ENCODE data around the gene AFM. TPM values are rescaled to one million over a fixed set of nuclear protein-coding genes. Genes with fewer than 3 reads are reported as not detected.

AFM gene
- total RNA-seq, 1 donor from 2014 or later = not detected

DNA sequence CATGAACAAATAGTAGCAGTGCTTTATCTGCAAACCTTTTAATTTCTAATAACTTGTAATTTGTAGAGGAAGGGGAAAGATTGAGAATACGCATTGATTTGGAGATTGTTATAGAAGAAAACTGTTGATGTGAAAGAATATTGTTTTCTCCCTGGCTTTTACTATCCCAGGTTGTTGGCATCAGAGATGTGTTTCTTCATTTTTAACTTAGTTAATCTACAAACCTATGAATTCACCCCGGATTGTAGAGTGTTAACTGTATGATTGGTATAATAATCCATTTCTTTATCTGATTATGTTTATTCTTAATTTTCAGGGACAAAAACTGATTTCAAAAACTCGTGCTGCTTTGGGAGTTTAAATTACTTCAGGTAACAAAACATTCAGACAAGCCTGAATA lies 26.6 kb upstream of the AFM start:
- peaks cover 43% of the 10 kb centered on the region for H3K27me3 Mint-ChIP-seq (ENCODE audit: unreplicated experiment)
- no peak for DNase-seq (ENCODE audit: extremely low spot score, unreplicated experiment)
- no peak overlapping the region for H3K4me3 Mint-ChIP-seq (ENCODE audit: unreplicated experiment)
- H3K27ac Mint-ChIP-seq (ENCODE audit: unreplicated experiment) = no peak overlapping the region
- H3K36me3 Mint-ChIP-seq (ENCODE audit: unreplicated experiment) = no peaks in the 10 kb centered on the region
- H3K9me3 Mint-ChIP-seq (ENCODE audit: unreplicated experiment) = no peaks in the 10 kb centered on the region
- TF ChIP-seq, protein P1, sequence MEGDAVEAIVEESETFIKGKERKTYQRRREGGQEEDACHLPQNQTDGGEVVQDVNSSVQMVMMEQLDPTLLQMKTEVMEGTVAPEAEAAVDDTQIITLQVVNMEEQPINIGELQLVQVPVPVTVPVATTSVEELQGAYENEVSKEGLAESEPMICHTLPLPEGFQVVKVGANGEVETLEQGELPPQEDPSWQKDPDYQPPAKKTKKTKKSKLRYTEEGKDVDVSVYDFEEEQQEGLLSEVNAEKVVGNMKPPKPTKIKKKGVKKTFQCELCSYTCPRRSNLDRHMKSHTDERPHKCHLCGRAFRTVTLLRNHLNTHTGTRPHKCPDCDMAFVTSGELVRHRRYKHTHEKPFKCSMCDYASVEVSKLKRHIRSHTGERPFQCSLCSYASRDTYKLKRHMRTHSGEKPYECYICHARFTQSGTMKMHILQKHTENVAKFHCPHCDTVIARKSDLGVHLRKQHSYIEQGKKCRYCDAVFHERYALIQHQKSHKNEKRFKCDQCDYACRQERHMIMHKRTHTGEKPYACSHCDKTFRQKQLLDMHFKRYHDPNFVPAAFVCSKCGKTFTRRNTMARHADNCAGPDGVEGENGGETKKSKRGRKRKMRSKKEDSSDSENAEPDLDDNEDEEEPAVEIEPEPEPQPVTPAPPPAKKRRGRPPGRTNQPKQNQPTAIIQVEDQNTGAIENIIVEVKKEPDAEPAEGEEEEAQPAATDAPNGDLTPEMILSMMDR (IDR thresholded peaks at IDR 0.05) = no peak
- H3K4me1 Mint-ChIP-seq (ENCODE audit: unreplicated experiment) = peaks cover 9% of the 10 kb centered on the region

- H3K36me3 Mint-ChIP-seq (ENCODE audit: unreplicated experiment) = no peaks in the 10 kb centered on the region
- H3K4me3 Mint-ChIP-seq (ENCODE audit: unreplicated experiment) = no peak overlapping the region
- H3K4me1 Mint-ChIP-seq (ENCODE audit: unreplicated experiment) = no peaks in the 10 kb centered on the region
- H3K9me3 Mint-ChIP-seq (ENCODE audit: unreplicated experiment) = no peaks in the 10 kb centered on the region
- TF ChIP-seq, protein P1 (IDR thresholded peaks at IDR 0.05) = no peak
- no peak for DNase-seq (ENCODE audit: extremely low spot score, unreplicated experiment)
- no peak overlapping the region for H3K27ac Mint-ChIP-seq (ENCODE audit: unreplicated experiment)
- H3K27me3 Mint-ChIP-seq (ENCODE audit: unreplicated experiment) = peaks cover 38% of the 10 kb centered on the region
Observed at GRCh38 chr4:73456177-73457022, 25.1 kb upstream of the AFM start.

DNA sequence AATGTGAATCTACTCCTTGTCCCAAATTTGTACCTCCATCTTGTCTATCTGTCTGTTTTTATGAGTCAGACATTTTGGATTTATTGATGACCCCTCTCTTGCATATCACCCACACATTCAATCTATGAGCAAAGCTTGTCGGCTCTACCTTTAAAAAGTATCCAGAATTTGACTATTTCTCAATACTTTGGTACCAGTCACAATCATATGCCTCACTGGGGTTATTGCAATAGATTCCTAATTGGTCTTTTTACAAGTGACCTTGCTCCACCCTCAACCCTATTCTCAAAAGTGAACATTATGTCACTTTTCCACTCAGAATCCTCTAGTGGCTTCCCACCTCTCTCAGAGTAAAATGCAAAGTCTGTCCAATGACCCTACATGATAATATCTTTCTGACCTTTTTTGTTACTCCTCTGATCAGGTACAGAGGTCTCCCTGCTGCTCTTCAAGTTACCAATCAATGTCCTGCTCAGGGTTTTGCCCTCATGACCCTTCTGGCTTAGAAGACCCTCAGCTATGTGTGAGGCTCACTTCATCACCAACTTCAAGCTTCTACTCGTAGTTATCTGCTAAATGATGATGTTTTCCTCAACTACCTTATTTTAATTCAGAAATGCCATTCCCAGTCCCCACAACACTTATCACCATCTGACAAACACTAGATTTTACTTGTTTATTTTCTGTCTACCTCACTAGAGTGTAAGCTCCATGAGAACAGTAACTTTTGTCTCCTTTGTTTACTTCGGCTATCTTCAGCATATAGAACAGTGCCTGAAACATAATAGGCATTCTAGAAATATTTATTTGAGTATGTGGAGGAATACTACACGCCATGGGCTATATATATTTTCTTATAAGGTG lies 23.1 kb upstream of the AFM start:
- Mint-ChIP-seq H3K27ac (ENCODE audit: unreplicated experiment) (no peak overlapping the region), H3K9me3 (ENCODE audit: unreplicated experiment) (no peaks in the 10 kb centered on the region), H3K36me3 (ENCODE audit: unreplicated experiment) (no peaks in the 10 kb centered on the region), H3K27me3 (ENCODE audit: unreplicated experiment) (peaks cover 36% of the 10 kb centered on the region), H3K4me1 (ENCODE audit: unreplicated experiment) (no peaks in the 10 kb centered on the region), H3K4me3 (ENCODE audit: unreplicated experiment) (no peak overlapping the region)
- TF ChIP-seq, protein P1 (IDR thresholded peaks at IDR 0.05) = no peak
- no peak for DNase-seq (ENCODE audit: extremely low spot score, unreplicated experiment)

DNA sequence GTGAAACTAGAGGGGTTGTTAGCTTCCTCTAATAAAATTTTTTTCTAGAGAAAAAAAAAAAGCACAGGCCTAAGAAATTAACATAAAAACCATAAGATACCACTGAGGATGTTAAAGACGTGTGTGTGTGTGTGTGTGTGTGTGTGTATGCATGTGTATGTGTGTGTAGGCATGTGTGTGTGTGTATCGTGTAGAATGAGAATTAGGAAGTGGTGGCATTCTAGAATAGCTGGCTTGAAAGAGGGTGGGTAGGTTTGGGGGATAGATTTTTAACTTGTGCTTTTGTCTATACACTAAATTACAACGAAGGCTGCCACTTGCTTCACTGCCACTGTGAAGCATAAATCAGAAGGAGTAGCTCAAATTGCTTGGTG lies 22.5 kb upstream of the AFM start:
- no peak overlapping the region for H3K27ac Mint-ChIP-seq (ENCODE audit: unreplicated experiment)
- peaks cover 36% of the 10 kb centered on the region for H3K27me3 Mint-ChIP-seq (ENCODE audit: unreplicated experiment)
- H3K4me1 Mint-ChIP-seq (ENCODE audit: unreplicated experiment) = no peaks in the 10 kb centered on the region
- H3K4me3 Mint-ChIP-seq (ENCODE audit: unreplicated experiment) = no peak overlapping the region
- TF ChIP-seq, protein P1 (IDR thresholded peaks at IDR 0.05) = no peak
- no peaks in the 10 kb centered on the region for H3K36me3 Mint-ChIP-seq (ENCODE audit: unreplicated experiment)
- DNase-seq (ENCODE audit: extremely low spot score, unreplicated experiment) = no peak
- H3K9me3 Mint-ChIP-seq (ENCODE audit: unreplicated experiment) = no peaks in the 10 kb centered on the region

All from osteocyte (in vitro differentiated cells).